Activated gamma-delta T cell treated with anti-CD3 and anti-CD28 coated beads, Interleukin-2, amount 50 U/mL, for 16 hours (primary cell): Measurements from ENCODE around the gene CCR2.
"Not testable (repeated sequence)": the region's sequence is repeated elsewhere in the genome, so short reads cannot be mapped to it uniquely, and the experiment has no call there.

Source experiments
- DNase-seq: peaks from one replicate; pipeline ENCODE4 v3.0.0-alpha.2; 2020; ENCODE audit warnings: low read depth

The CCR2 gene

GRCh38 chr3:46378426-46378942 lies 24.6 kb downstream of the CCR2 start:
- peak; percentile 46 for DNase-seq

GRCh38 chr3:46380471-46381221 lies 26.7 kb downstream of the CCR2 start:
- no peak for DNase-seq

- DNase-seq: no peak
Measured at GRCh38 chr3:46381625-46382024, 27.7 kb downstream of the CCR2 start.

- DNase-seq: no peak
Measured at GRCh38 chr3:46383211-46383950, 29.5 kb downstream of the CCR2 start.

GRCh38 chr3:46383951-46384330 lies 30.0 kb downstream of the CCR2 start:
- DNase-seq: no peak

GRCh38 chr3:46386205-46386604 lies 32.3 kb downstream of the CCR2 start:
- no peak for DNase-seq

GRCh38 chr3:46388847-46389246 lies 34.9 kb downstream of the CCR2 start:
- DNase-seq: not testable (repeated sequence)

GRCh38 chr3:46389306-46389705 lies 35.4 kb downstream of the CCR2 start:
- no peak for DNase-seq

GRCh38 chr3:46391526-46391925 lies 37.6 kb downstream of the CCR2 start:
- DNase-seq: not testable (repeated sequence)

GRCh38 chr3:46393011-46393410 lies 39.1 kb downstream of the CCR2 start:
- DNase-seq: no peak

GRCh38 chr3:46393554-46394434 lies 39.9 kb downstream of the CCR2 start:
- no peak for DNase-seq

- no peak for DNase-seq
Measured at GRCh38 chr3:46395210-46395661, 41.3 kb downstream of the CCR2 start.

- no peak for DNase-seq
Measured at GRCh38 chr3:46395766-46396530, 42.0 kb downstream of the CCR2 start.

GRCh38 chr3:46397111-46397510 lies 43.2 kb downstream of the CCR2 start:
- no peak for DNase-seq

- no peak for DNase-seq
Measured at GRCh38 chr3:46398186-46398955, 44.5 kb downstream of the CCR2 start.

- no peak for DNase-seq
Measured at GRCh38 chr3:46399098-46399497, 45.2 kb downstream of the CCR2 start.

- no peak for DNase-seq
Measured at GRCh38 chr3:46399557-46399956, 45.6 kb downstream of the CCR2 start.

GRCh38 chr3:46400000-46400734 lies 46.3 kb downstream of the CCR2 start:
- DNase-seq: no peak

- DNase-seq: no peak
Measured at GRCh38 chr3:46400846-46401245, 46.9 kb downstream of the CCR2 start.

- DNase-seq: no peak
Measured at GRCh38 chr3:46401579-46401978, 47.7 kb downstream of the CCR2 start.
